HG03460 (cell line): ENCODE data around the gene MUC5B.
"Not testable (repeated sequence)": the region's sequence is repeated elsewhere in the genome, so short reads cannot be mapped to it uniquely, and the experiment has no call there.

Experiments used
- ATAC-seq: cut with Tn5 transposase; IDR thresholded peaks from one replicate; pipeline ENCODE4 v1.9.1; 2021; ENCODE audit not compliant: unreplicated experiment

Gene MUC5B

GRCh38 chr11:1202776-1203504 lies 19.9 kb upstream of the MUC5B start:
- ATAC-seq: no peak

GRCh38 chr11:1203505-1204271 lies 19.2 kb upstream of the MUC5B start:
- no peak for ATAC-seq

DNA sequence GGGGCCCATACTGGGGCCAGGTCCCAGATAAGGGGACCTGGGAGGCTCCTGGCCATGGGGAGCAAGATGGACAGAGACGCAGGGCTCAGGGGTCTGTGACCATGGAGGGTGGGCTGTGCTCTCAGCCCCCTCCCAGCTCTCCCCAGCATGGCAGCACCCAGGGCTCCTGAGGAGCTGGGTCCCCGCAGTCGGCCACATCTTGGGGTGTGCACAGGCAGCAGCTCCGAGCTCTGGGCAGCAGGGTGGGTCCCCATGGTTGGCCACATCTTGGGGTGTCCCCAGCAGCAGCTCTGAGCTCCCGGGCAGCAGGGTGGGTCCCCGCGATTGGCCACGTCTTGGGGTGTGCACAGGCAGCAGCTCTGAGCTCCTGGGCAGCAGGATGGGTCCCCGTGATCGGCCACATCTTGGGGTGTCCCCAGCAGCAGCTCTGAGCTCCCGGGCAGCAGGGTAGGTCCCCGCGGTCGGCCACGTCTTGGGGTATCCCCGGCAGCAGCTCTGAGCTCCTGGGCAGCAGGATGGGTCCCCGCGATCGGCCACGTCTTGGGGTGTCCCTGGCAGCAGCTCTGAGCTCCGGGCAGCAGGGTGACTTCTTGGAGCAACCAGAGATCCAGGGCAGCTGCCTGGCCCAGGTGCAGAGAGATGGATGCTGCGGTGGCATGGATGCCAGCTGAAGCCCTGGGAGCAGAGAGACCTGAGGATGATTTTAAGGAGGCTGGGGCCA lies 18.3 kb upstream of the MUC5B start:
- no peak for ATAC-seq

- no peak for ATAC-seq
These were observed 17.5 kb upstream of the MUC5B start for GRCh38 chr11:1205121-1205986.

DNA sequence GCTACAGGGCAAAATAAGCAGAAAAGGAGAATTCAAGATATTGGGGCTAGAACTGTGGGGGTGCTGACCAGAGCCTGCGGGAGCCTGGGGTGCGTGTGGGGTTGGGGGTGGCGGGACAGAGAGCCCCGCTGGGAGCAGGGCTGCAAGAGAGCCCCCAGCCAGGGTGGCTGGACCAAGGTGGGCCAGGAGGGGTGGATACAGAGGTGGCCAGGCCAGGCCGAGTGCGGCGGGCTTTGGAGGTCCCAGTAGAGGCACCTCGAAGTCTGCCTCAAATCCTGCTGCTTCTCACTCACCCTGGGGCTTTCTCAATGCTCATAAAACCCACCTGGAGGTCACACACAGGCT lies 16.9 kb upstream of the MUC5B start:
- no peak for ATAC-seq

DNA sequence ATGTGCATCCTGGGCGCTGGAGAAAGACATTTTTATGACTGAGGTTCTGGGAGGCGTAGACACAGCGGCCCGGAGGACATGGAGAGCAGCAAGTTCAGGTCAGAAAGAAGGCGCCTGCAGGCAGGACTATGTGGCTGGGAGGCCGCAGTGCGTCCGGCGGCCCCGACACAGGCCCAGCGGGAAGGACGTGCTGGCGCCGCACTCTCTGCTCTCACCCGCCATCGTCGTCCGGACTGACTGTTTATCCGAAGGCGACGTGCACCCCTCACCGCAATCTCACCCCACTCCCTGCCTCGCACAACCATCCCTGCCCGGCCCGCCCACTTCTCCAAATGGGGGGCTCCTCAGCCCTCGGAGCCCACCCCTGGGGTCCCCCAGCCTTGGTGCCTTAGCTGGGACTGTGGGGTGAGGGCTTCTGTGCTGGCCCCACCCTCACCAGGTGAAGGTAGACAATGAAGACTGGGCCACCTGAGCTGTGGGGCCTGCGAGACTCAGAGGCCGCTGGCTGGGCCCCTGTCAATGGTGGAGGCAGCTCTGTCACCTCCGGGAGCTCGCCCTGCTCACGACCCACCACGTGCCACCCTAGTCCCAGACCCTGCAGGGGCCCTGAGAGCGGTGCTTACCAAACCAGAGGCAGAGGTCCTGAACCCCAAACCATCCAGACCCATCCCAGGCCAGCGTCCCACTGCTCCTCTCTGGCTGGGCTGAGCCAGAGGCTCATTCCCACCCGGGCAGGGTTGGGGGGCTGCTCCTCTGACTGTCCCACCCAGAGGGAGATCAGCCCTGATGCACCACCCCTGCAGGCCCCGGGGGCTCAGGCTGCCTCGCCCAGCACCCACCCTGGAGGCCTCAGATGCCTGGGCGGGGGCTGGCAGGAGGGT lies 16.2 kb upstream of the MUC5B start:
- ATAC-seq: no peak

- ATAC-seq: no peak
These were observed 15.3 kb upstream of the MUC5B start for GRCh38 chr11:1207401-1208143.

GRCh38 chr11:1208144-1208393 lies 14.8 kb upstream of the MUC5B start:
- ATAC-seq: no peak

DNA sequence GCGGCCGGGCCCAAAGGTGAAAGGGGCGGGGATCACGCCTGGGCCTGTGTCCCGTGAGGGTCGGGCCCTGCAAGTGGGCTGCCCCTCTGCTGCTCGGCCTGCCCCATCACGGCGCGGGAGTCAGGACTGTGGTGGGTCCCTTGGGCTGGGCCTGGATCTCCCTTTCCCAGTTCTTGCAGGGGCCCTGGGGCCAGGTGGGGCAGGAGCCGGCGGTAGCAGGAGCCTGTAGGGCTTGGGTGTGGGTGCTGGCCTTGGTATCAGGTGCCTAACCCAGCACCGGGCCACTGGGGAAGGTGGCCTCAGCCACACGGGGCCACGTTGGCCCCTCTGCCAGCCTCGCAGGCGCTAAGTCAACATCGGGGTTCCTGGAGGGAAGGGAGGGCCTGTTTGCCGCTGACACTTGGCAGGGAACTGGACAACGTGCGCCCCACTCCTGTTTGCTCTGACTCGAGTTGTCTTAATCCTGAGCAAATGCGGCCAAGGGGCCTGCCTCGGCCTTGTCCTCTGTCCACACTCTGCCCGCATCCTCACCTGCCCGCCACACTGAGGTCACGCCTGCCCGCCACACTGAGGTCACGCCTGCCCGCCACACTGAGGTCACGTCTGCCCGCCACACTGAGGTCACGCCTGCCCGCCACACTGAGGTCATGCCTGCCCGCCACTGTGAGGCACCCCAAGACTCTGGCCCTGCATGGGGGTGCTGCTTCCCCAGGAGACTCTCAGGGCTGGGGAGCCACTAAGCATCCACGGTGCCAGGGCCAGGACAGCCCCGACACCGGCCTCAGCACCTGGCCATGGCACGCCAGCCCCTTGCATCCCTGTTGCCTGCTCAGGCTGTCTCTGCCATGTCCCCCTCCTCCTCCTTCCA lies 14.2 kb upstream of the MUC5B start:
- no peak for ATAC-seq

DNA sequence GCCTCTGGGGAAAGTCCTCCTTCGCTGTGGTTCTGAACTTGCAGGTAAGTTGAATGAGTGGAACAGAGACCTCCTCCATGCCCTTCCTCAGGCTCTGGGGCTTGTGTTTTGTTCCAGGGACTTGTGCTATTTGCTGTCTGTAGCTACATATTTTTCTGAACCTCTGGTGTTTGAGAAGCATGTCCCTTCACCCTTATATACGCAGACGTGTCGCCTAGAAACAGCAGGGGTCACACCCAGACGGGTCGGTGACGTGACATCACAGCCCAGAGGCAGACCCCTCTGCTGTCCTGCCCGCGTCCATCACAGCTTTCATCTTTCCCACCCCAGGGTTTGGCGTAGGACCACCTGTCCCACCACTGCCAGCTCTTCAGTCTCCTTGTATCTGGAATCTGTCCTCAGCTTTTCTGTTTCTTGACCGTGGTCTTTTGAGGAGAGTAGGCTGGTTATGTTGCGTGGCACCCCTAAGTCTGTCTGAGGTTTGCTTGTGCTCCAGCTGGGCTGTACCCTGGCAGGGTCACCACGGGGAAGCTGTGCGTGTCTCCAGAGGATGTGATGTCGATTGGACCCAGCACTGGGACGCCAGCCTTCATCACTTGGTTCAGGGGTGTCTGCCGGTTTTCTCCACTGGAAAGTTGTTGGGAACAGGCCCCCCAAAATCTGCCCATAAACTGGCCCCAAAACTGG lies 13.4 kb upstream of the MUC5B start:
- no peak for ATAC-seq

DNA sequence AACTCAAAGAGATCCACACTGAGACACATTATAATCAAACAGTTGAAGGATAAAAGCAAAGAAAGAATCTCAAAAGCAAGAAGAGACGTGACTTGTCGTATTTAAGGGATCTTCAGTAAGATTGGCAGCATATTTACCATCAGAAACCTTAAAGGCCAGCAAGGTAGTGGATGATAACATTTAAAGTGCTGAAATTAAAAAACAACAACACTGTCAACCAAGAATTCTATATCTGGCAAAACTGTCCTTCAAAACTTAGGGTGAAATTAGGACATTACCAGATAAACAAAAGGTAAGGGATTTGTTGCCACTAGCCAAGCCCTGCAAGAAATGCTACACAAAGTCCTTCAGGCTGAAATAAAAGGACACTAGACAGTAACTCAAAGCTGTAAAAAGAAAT lies 11.0 kb upstream of the MUC5B start:
- ATAC-seq: no peak

DNA sequence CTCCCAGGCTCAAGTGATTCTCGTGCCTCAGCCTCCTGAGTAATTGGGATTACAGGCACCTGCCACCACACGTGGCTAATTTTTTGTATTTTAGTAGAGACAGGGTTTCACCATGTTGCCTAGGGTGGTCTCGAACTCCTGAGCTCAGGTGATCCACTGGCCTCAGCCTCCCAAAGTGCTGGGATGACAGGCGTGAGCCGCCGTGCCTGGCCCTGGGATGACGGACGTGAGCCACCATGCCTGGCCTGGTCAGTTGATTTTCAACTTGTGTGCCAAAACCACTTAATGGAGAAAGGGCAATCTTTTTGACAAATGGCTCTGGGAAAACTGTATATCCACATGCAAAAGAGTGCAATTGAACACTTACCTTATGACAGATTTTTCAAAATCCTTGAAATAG lies 7.0 kb upstream of the MUC5B start:
- ATAC-seq: not testable (repeated sequence)

- ATAC-seq: no peak
These were observed 5.7 kb upstream of the MUC5B start for GRCh38 chr11:1217151-1217550.

DNA sequence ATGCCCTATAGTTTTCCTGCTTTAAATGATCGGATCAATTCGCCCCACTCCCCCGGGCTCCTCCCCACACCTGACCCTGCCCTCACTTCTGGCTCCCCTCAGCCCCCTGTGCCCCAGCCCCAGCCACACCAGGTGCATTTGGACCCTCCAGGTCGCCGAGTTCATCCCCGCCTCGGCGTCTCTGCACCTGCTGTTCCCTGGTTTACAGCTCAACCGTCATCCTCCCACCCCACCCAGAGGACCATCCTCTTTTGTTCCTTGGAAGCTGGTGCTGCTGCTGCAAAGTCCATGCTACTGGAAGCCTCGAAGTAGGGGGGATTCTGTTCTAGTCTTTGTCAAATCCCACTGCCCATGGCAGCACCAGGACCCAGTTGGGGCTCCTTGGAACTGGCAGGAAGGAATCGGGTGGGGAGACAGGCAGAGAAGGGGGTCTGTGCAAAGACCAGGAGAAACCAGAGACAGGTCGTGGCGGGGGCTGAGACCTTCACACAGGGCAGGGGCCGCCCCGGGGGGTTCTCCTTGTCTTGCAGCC lies 4.5 kb upstream of the MUC5B start:
- no peak for ATAC-seq

DNA sequence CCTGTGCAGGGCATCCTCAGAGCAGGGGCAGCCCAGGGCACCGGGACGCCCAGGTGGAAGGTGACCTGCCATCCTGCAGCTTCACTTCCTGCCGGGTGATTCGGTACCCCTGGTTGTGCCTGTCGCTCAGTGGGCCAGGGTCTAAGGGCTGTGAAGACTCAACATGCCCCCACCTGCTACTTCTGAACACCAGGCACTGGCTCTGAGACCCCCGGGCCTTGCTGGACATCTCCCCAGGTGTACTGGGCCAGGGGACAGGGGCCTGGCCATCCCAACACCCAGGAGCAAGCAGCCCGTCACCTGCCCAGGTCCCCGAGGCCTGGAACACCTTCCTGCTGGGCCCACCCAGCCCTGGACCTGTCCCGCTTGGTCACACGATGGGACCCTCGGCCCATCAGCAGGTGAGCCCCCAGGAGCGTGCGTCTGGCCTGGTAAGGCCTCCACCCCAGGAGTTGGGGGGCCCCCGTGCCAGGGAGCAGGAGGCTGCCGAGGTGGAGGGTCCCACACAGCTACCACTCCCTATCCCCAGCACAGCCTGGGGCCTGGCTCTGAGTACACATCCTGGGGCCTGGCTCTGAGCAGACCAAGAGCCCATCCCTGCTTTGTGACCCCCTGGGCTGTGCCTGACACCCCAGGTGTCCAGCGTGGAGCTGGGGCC lies 3.9 kb upstream of the MUC5B start:
- ATAC-seq: no peak

- ATAC-seq: no peak
These were observed 3.4 kb upstream of the MUC5B start for GRCh38 chr11:1219446-1219833.
